ENCODE data around the gene AK4. TPM values are rescaled to one million over a fixed set of nuclear protein-coding genes. Genes with fewer than 3 reads are reported as not detected.

The AK4 gene
- polyA plus RNA-seq, 3 donors = 4.3 to 9.9 (median 6.7) TPM

DNA sequence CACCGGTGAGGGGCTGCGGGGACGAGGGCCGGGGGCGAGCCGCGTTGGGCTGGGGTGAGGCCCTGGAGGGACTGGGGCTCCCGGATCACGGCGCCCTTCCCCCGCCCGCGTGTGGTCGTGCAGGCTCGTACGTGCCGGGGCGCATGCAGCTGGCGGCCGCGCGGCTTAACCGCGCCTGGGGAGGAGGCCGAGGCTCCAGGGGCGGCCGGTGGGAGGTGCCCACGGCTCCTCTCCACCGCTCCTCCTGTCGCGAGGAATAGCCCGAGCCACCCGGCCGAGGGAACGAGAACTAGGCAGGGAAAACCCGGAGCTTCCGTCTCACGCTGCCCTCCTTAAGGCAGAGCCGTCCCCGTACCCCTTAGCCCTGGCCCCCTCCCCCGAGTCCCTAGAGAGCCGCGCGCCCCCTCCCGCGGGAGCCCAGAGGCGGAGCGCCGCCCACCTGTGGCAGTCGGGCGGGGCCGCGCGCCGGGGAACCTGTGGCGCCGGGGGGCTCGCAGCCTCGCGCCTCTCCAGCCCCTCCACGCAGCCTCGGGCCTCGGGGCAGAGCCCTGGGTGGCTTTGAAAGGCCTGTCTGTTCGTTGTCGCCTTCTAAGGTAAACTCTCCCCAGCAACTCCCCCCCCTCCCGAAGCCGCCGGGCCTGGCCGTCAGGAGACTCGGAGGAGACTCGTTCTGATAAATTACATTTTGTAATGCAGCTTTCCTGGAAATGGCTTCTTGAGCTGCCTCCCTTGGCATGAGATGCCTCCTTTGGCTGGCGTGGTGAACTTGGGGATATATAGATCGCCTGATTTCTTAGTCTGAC is 746 bp downstream of the AK4 start:
- peak overlapping the region; percentile 99 for H3K4me2 ChIP-seq (replicated peaks; ENCODE audit: extremely low read depth, low read length, poor library complexity, severe bottlenecking)
- H3K27me3 ChIP-seq (ENCODE audit: control insufficient read depth in 2 of 2, insufficient read depth in 2 of 2, low read length in 2 of 2) = peaks cover 4 to 25% of the 10 kb centered on the region in 2 donors
- peaks cover 0 to 1% (median 0%) of the 10 kb centered on the region in 7 donors for H3K9me3 Mint-ChIP-seq
- H4K20me1 ChIP-seq (ENCODE audit: insufficient read depth, low read length) = no peaks in the 10 kb centered on the region
- H3K4me1 Mint-ChIP-seq = peaks cover 18% of the 10 kb centered on the region
- no peaks in the 10 kb centered on the region for H3K9me3 ChIP-seq (replicated peaks in 1 of 2; ENCODE audit: control insufficient read depth in 1 of 2, insufficient read depth in 1 of 2, low read length in 2 of 2)
- peaks cover 6% of the 10 kb centered on the region for H3K79me2 ChIP-seq (ENCODE audit: insufficient read depth, low read length)
- H3K27ac Mint-ChIP-seq = peak overlapping the region in 3 of 7 donors; percentile 50 to 80 (median 53)
- peak overlapping the region; percentile 72 to 91 (median 87) for H3K4me3 ChIP-seq (replicated peaks in 1 of 3; ENCODE audit: low read depth in 2 of 3, low read length in 3 of 3)
- intact Hi-C loops (cut with micrococcal nuclease) = loop anchor here in 1 of 2 donors (5.0 kb wide), 1 partner anchor 59 kb away; no protein-coding TSS in a partner anchor
- no peaks in the 10 kb centered on the region for H3K36me3 ChIP-seq (replicated peaks in 1 of 2; ENCODE audit: control insufficient read depth in 1 of 2, insufficient read depth in 2 of 2, low read length in 2 of 2)
- TF ChIP-seq, protein P1, sequence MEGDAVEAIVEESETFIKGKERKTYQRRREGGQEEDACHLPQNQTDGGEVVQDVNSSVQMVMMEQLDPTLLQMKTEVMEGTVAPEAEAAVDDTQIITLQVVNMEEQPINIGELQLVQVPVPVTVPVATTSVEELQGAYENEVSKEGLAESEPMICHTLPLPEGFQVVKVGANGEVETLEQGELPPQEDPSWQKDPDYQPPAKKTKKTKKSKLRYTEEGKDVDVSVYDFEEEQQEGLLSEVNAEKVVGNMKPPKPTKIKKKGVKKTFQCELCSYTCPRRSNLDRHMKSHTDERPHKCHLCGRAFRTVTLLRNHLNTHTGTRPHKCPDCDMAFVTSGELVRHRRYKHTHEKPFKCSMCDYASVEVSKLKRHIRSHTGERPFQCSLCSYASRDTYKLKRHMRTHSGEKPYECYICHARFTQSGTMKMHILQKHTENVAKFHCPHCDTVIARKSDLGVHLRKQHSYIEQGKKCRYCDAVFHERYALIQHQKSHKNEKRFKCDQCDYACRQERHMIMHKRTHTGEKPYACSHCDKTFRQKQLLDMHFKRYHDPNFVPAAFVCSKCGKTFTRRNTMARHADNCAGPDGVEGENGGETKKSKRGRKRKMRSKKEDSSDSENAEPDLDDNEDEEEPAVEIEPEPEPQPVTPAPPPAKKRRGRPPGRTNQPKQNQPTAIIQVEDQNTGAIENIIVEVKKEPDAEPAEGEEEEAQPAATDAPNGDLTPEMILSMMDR (IDR thresholded peaks at IDR 0.05) = no peak
- peak overlapping the region; percentile 92 to 93 for H3K4me3 Mint-ChIP-seq
- under 1% methylated on average over 57 of the region's 73 CpGs for WGBS (ENCODE audit: insufficient coverage)
- peak in 2 of 3 donors; percentile 27 to 35 for DNase-seq
- peaks cover 17 to 37% (median 23%) of the 10 kb centered on the region in 3 donors for H3K27me3 Mint-ChIP-seq (ENCODE audit: low read depth in 3 of 3)
- H3K4me1 ChIP-seq (ENCODE audit: control insufficient read depth in 1 of 2, insufficient read depth in 2 of 2, low read length in 2 of 2) = peaks cover 13 to 21% of the 10 kb centered on the region in 2 donors
- H3K36me3 Mint-ChIP-seq = peaks cover 0 to 5% of the 10 kb centered on the region in 2 donors
- H3K27ac ChIP-seq (ENCODE audit: low read depth in 1 of 2, low read length in 2 of 2) = no peak overlapping the region
- peak overlapping the region; percentile 98 for H2AFZ ChIP-seq (ENCODE audit: insufficient read depth, low read depth, low read length, poor library complexity, severe bottlenecking)
- peak overlapping the region; percentile 67 for H3K9ac ChIP-seq (ENCODE audit: insufficient read depth, low read length, poor library complexity, severe bottlenecking)

DNA sequence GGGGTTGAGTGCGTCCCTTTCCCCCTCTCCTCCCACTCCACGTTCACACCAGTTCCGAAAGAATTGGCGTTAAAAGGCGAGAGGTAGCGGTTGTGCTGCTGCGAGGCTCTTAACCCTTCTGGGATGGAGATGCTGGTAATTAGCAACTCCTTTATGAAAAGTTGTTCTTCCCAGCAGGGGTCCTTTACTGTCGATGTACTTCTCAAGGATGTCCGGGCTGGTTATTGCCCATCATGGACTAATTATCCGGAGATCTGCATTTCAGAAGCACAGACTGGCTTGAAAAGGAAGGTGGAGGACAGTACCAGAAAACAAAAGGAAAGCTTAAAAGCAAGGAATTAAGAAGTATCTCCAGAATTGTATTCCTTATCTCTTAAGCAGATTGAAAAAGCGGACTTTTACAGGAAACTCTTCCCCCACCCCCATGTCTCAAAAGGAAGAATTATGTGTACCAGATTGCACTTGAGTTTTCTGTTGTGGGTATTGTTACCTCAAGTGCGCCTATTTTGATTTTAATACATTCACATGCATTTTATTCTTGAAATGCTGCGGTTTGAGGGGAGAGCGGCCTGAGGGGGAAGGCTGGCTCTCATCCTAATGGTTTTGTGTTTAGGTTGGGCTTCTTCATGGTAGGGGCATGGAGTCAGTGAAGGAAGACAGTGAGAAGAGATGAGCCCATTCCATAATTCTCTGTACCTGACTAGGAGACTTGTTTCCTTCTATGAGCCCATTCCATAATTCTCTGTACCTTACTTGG is 1.5 kb downstream of the AK4 start:
- peaks cover 0 to 1% (median 0%) of the 10 kb centered on the region in 7 donors for H3K9me3 Mint-ChIP-seq
- H3K9ac ChIP-seq (ENCODE audit: insufficient read depth, low read length, poor library complexity, severe bottlenecking) = peak overlapping the region; percentile 67
- H3K36me3 Mint-ChIP-seq = peaks cover 0 to 9% of the 10 kb centered on the region in 2 donors
- peak overlapping the region; percentile 98 for H2AFZ ChIP-seq (ENCODE audit: insufficient read depth, low read depth, low read length, poor library complexity, severe bottlenecking)
- no peaks in the 10 kb centered on the region for H4K20me1 ChIP-seq (ENCODE audit: insufficient read depth, low read length)
- no peaks in the 10 kb centered on the region for H3K36me3 ChIP-seq (replicated peaks in 1 of 2; ENCODE audit: control insufficient read depth in 1 of 2, insufficient read depth in 2 of 2, low read length in 2 of 2)
- intact Hi-C loops (cut with micrococcal nuclease) = loop anchor here (5.0 to 10.0 kb wide), 2 partner anchors 58 to 65 kb away; no protein-coding TSS in a partner anchor
- TF ChIP-seq, protein P1 (IDR thresholded peaks at IDR 0.05) = no peak
- peaks cover 18% of the 10 kb centered on the region for H3K4me1 Mint-ChIP-seq
- whole genome bisulfite sequencing (ENCODE audit: insufficient coverage) = no CpG with 5 or more reads among the region's 14 CpGs
- peaks cover 14% of the 10 kb centered on the region for H3K79me2 ChIP-seq (ENCODE audit: insufficient read depth, low read length)
- H3K4me2 ChIP-seq (replicated peaks; ENCODE audit: extremely low read depth, low read length, poor library complexity, severe bottlenecking) = peak overlapping the region; percentile 99
- H3K27me3 Mint-ChIP-seq (ENCODE audit: low read depth in 3 of 3) = peaks cover 17 to 37% (median 23%) of the 10 kb centered on the region in 3 donors
- H3K27ac ChIP-seq (ENCODE audit: low read depth in 1 of 2, low read length in 2 of 2) = no peak overlapping the region
- DNase-seq = peak in 1 of 3 donors; percentile 6
- peak overlapping the region; percentile 72 to 91 (median 87) for H3K4me3 ChIP-seq (replicated peaks in 1 of 3; ENCODE audit: low read depth in 2 of 3, low read length in 3 of 3)
- peak overlapping the region in 2 of 7 donors; percentile 30 to 80 for H3K27ac Mint-ChIP-seq
- peak overlapping the region; percentile 88 to 93 for H3K4me3 Mint-ChIP-seq
- peaks cover 13 to 21% of the 10 kb centered on the region in 2 donors for H3K4me1 ChIP-seq (ENCODE audit: control insufficient read depth in 1 of 2, insufficient read depth in 2 of 2, low read length in 2 of 2)
- no peaks in the 10 kb centered on the region for H3K9me3 ChIP-seq (replicated peaks in 1 of 2; ENCODE audit: control insufficient read depth in 1 of 2, insufficient read depth in 1 of 2, low read length in 2 of 2)
- peaks cover 4 to 25% of the 10 kb centered on the region in 2 donors for H3K27me3 ChIP-seq (ENCODE audit: control insufficient read depth in 2 of 2, insufficient read depth in 2 of 2, low read length in 2 of 2)

Data from CD14-positive monocyte (primary cell).